Spleen (tissue), 7 donors: ENCODE data around the gene CENPP.

Experiments
- CTCF ChIP-seq, 11 experiments: fragments of 200-600 bp in 7 of 11; fragments of 450-650 bp in 4 of 11; sonication (generic) in 4 of 11; IDR thresholded peaks in 8 of 11; conservative IDR thresholded peaks in 3 of 11; 1 replicate in 7 of 11; 2 replicates in 4 of 11; pipeline versions ENCODE4 v1.4.0 to v1.8.0; 2016 to 2021; ENCODE audit warnings: antibody characterized with exemption in 11 of 11, inconsistent platforms in 4 of 11, mild to moderate bottlenecking in 1 of 11
- POLR2A ChIP-seq, 3 donors: fragments of 450-650 bp; IDR thresholded peaks; one replicate each; pipeline ENCODE4 v1.5.1; 2017; ENCODE audit warnings: antibody characterized with exemption in 3 of 3, mild to moderate bottlenecking in 1 of 3
- POLR2AphosphoS5 ChIP-seq, 3 donors: sonication (generic); formaldehyde crosslinking; IDR thresholded peaks; one replicate each; pipeline ENCODE4 v1.5.1; 2017; ENCODE audit warnings: antibody characterized with exemption in 3 of 3
- donor health status: DM: no; HTN: no; CAD: no; lungs with moderate emphysema.
- donor health status: DM: no; HTN: no; CAD: no.
- donor health status: DM: no; HTN: no; CAD: no.

DNA sequence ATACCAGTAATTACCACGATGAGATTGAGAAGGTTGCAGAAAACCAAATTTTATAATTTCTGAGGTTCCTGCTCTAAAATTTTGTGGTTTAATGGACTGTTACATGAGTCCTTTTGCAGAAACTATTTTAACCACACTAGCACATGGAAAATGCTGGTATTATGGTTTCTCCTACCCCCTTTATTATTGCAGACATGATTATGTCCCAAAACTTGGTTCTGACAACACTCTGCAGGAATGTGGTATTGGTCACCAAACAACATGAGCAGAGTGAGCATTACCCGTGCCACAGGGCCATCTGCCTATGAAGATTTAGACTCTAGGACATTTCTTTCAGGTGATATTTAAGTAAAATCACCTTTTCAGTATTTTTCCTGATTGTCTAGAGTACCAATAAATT lies 212.8 kb downstream of the CENPP start:
- TF ChIP-seq CTCF (IDR thresholded peaks at IDR 0.05 in 8 of 11, conservative IDR thresholded peaks at IDR 0.05 in 3 of 11) (no peak), POLR2A (IDR thresholded peaks at IDR 0.05) (no peak), POLR2AphosphoS5 (IDR thresholded peaks at IDR 0.05) (no peak)
